NCI-H2227 (cell line): ENCODE measurements around the gene LRFN5.

Experiments used
- DNase-seq: peaks from one replicate; lab custom pipeline; 2025; ENCODE audit not compliant: unreplicated experiment; lab: John Stamatoyannopoulos, UW

The LRFN5 gene

GRCh38 chr14:41766772-41767171 lies 160.1 kb downstream of the LRFN5 start:
- DNase-seq: no peak

- DNase-seq: no peak
Measured at GRCh38 chr14:41773536-41774279, 167.0 kb downstream of the LRFN5 start.

GRCh38 chr14:41782511-41782910 lies 175.8 kb downstream of the LRFN5 start:
- no peak for DNase-seq

GRCh38 chr14:41783403-41783802 lies 176.7 kb downstream of the LRFN5 start:
- no peak for DNase-seq

- DNase-seq: no peak
Measured at GRCh38 chr14:41785696-41786095, 179.0 kb downstream of the LRFN5 start.

- no peak for DNase-seq
Measured at GRCh38 chr14:41799817-41800216, 193.1 kb downstream of the LRFN5 start.

- no peak for DNase-seq
Measured at GRCh38 chr14:41805633-41806032, 199.0 kb downstream of the LRFN5 start.

GRCh38 chr14:41806366-41806975 lies 199.8 kb downstream of the LRFN5 start:
- DNase-seq: no peak

GRCh38 chr14:41810362-41810761 lies 203.7 kb downstream of the LRFN5 start:
- DNase-seq: no peak

GRCh38 chr14:41817626-41818025 lies 210.9 kb downstream of the LRFN5 start:
- DNase-seq: no peak

GRCh38 chr14:41824441-41824840 lies 217.8 kb downstream of the LRFN5 start:
- no peak for DNase-seq

- no peak for DNase-seq
Measured at GRCh38 chr14:41825622-41826021, 218.9 kb downstream of the LRFN5 start.

GRCh38 chr14:41830714-41831406 lies 224.2 kb downstream of the LRFN5 start:
- DNase-seq: no peak

GRCh38 chr14:41839661-41840060 lies 233.0 kb downstream of the LRFN5 start:
- no peak for DNase-seq

GRCh38 chr14:41859336-41859735 lies 252.7 kb downstream of the LRFN5 start:
- DNase-seq: no peak

GRCh38 chr14:41860586-41860985 lies 253.9 kb downstream of the LRFN5 start:
- no peak for DNase-seq

GRCh38 chr14:41865894-41866293 lies 259.2 kb downstream of the LRFN5 start:
- no peak for DNase-seq

GRCh38 chr14:41868396-41868795 lies 261.7 kb downstream of the LRFN5 start:
- no peak for DNase-seq

GRCh38 chr14:41872931-41873685 lies 266.4 kb downstream of the LRFN5 start:
- DNase-seq: no peak

GRCh38 chr14:41873686-41874317 lies 267.1 kb downstream of the LRFN5 start:
- DNase-seq: no peak

GRCh38 chr14:41875116-41875515 lies 268.4 kb downstream of the LRFN5 start:
- no peak for DNase-seq
